IPS-18c (cell line): Measurements from ENCODE around the gene SSTR4.

Source experiments
- H3K4me3 ChIP-seq: 2 replicates; pipeline ENCODE4 v1.7.0; 2013; ENCODE audit warnings: low read depth, mild to moderate bottlenecking, low read length, moderate library complexity; ENCODE audit not compliant: insufficient read depth
- H3K9me3 ChIP-seq: one replicate; pipeline ENCODE4 v1.6.1; 2013; ENCODE audit warnings: mild to moderate bottlenecking, low read length, moderate library complexity; ENCODE audit not compliant: control insufficient read depth, insufficient read depth

Gene SSTR4

GRCh38 chr20:23071996-23072395 lies 36.9 kb downstream of the SSTR4 start:
- Histone ChIP-seq H3K9me3 (no peaks in the 10 kb centered on the region), H3K4me3 (no peak overlapping the region)

- Histone ChIP-seq H3K4me3 (no peak overlapping the region), H3K9me3 (no peaks in the 10 kb centered on the region)
Measured at GRCh38 chr20:23072892-23073586, 37.9 kb downstream of the SSTR4 start.

GRCh38 chr20:23074052-23074451 lies 38.9 kb downstream of the SSTR4 start:
- H3K4me3 ChIP-seq = no peak overlapping the region
- no peaks in the 10 kb centered on the region for H3K9me3 ChIP-seq

- H3K4me3 ChIP-seq = no peak overlapping the region
- no peaks in the 10 kb centered on the region for H3K9me3 ChIP-seq
Measured at GRCh38 chr20:23077277-23077676, 42.2 kb downstream of the SSTR4 start.

GRCh38 chr20:23078351-23079015 lies 43.4 kb downstream of the SSTR4 start:
- Histone ChIP-seq H3K4me3 (no peak overlapping the region), H3K9me3 (no peaks in the 10 kb centered on the region)

- Histone ChIP-seq H3K9me3 (no peaks in the 10 kb centered on the region), H3K4me3 (no peak overlapping the region)
Measured at GRCh38 chr20:23079016-23079351, 43.9 kb downstream of the SSTR4 start.

GRCh38 chr20:23079926-23080325 lies 44.8 kb downstream of the SSTR4 start:
- no peaks in the 10 kb centered on the region for H3K9me3 ChIP-seq
- no peak overlapping the region for H3K4me3 ChIP-seq

GRCh38 chr20:23080521-23080920 lies 45.4 kb downstream of the SSTR4 start:
- Histone ChIP-seq H3K9me3 (no peaks in the 10 kb centered on the region), H3K4me3 (no peak overlapping the region)

GRCh38 chr20:23081263-23081819 lies 46.2 kb downstream of the SSTR4 start:
- no peaks in the 10 kb centered on the region for H3K9me3 ChIP-seq
- no peak overlapping the region for H3K4me3 ChIP-seq

- no peak overlapping the region for H3K4me3 ChIP-seq
- no peaks in the 10 kb centered on the region for H3K9me3 ChIP-seq
Measured at GRCh38 chr20:23082846-23083552, 47.9 kb downstream of the SSTR4 start.

GRCh38 chr20:23083553-23084220 lies 48.6 kb downstream of the SSTR4 start:
- Histone ChIP-seq H3K9me3 (no peaks in the 10 kb centered on the region), H3K4me3 (no peak overlapping the region)

GRCh38 chr20:23084282-23084844 lies 49.3 kb downstream of the SSTR4 start:
- H3K9me3 ChIP-seq = no peaks in the 10 kb centered on the region

GRCh38 chr20:23084845-23085365 lies 49.8 kb downstream of the SSTR4 start:
- H3K4me3 ChIP-seq = no peak overlapping the region
- H3K9me3 ChIP-seq = no peaks in the 10 kb centered on the region

More at GRCh38 chr20:23084282-23084844, 49.3 kb downstream of the SSTR4 start:
- no peak overlapping the region for H3K4me3 ChIP-seq

- no peak overlapping the region for H3K4me3 ChIP-seq
Measured at GRCh38 chr20:23085436-23086055, 50.4 kb downstream of the SSTR4 start.

GRCh38 chr20:23086056-23086566 lies 51.0 kb downstream of the SSTR4 start, which contains the start of gene CD93:
TSS of gene CD93 (minus strand) at chr20:23086324. CDS start at chr20:23086192, 132 bp downstream.
- Histone ChIP-seq H3K9me3 (no peaks in the 10 kb centered on the region), H3K4me3 (no peak within 1 kb of the TSS)

More at GRCh38 chr20:23085436-23086055, 50.4 kb downstream of the SSTR4 start:
- H3K9me3 ChIP-seq = no peaks in the 10 kb centered on the region

- H3K4me3 ChIP-seq = no peak overlapping the region
- H3K9me3 ChIP-seq = no peaks in the 10 kb centered on the region
Measured at GRCh38 chr20:23086931-23087411, 51.9 kb downstream of the SSTR4 start.
